HG03175 (cell line): ENCODE measurements around the gene ALG1.

Experiments
- ATAC-seq: cut with Tn5 transposase; IDR thresholded peaks from one replicate; pipeline ENCODE4 v1.9.1; 2021; ENCODE audit warnings: mild to moderate bottlenecking, moderate library complexity; ENCODE audit not compliant: unreplicated experiment

ALG1 gene

GRCh38 chr16:5071681-5072333 is at the start of gene ALG1:
TSS of gene ALG1 (plus strand) at chr16:5071843. CDS start at chr16:5071850, 7 bp downstream.
- peak; percentile 87 for ATAC-seq

GRCh38 chr16:5022521-5022920 is 49.1 kb upstream of the ALG1 start:
- no peak for ATAC-seq

GRCh38 chr16:5024632-5025031 is 47.0 kb upstream of the ALG1 start:
- ATAC-seq: no peak

- no peak for ATAC-seq
Measured at GRCh38 chr16:5025171-5025632, 46.4 kb upstream of the ALG1 start.

- ATAC-seq: no peak
Measured at GRCh38 chr16:5026664-5027063, 45.0 kb upstream of the ALG1 start.

GRCh38 chr16:5027086-5027485 is 44.6 kb upstream of the ALG1 start:
- ATAC-seq: no peak

GRCh38 chr16:5027575-5028235 is 43.9 kb upstream of the ALG1 start:
- no peak for ATAC-seq

- ATAC-seq: no peak
Measured at GRCh38 chr16:5028950-5029475, 42.6 kb upstream of the ALG1 start.

- no peak for ATAC-seq
Measured at GRCh38 chr16:5030251-5030870, 41.3 kb upstream of the ALG1 start.

- ATAC-seq: no peak
Measured at GRCh38 chr16:5031601-5032000, 40.0 kb upstream of the ALG1 start.

GRCh38 chr16:5032748-5033167 is 38.9 kb upstream of the ALG1 start:
- ATAC-seq: no peak

- peak; percentile 92 for ATAC-seq
Measured at GRCh38 chr16:5033256-5034166, 38.1 kb upstream of the ALG1 start, which contains the start of gene NAGPA. TSS of gene NAGPA (minus strand) at chr16:5033935. CDS start at chr16:5033914, 21 bp downstream.

- ATAC-seq: no peak
Measured at GRCh38 chr16:5034167-5034523, 37.5 kb upstream of the ALG1 start.

GRCh38 chr16:5035909-5036227 is 35.8 kb upstream of the ALG1 start:
- no peak for ATAC-seq

- ATAC-seq: no peak
Measured at GRCh38 chr16:5036228-5037156, 35.2 kb upstream of the ALG1 start.

- no peak for ATAC-seq
Measured at GRCh38 chr16:5040451-5040850, 31.2 kb upstream of the ALG1 start.

- peak; percentile 79 for ATAC-seq
Measured at GRCh38 chr16:5041600-5042133, 30.0 kb upstream of the ALG1 start.

GRCh38 chr16:5042574-5043171 is 29.0 kb upstream of the ALG1 start:
- ATAC-seq: no peak

GRCh38 chr16:5044011-5044540 is 27.6 kb upstream of the ALG1 start:
- ATAC-seq: no peak
